ENCODE measurements around the gene CYP26C1. TPM values are rescaled to one million over a fixed set of nuclear protein-coding genes. Genes with fewer than 3 reads are reported as not detected.

Gene CYP26C1
- total RNA-seq, 1 experiment from 2014 or later: 0.11 TPM

- no peak for TF ChIP-seq ERG (CRISPR knock-in tag; IDR thresholded peaks at IDR 0.05)
- no peak for TF ChIP-seq SMAD4 (CRISPR knock-in tag; IDR thresholded peaks at IDR 0.05)
- no peak for TF ChIP-seq ZNF671 (CRISPR knock-in tag; IDR thresholded peaks at IDR 0.05)
- TF ChIP-seq ETV6 (CRISPR knock-in tag; IDR thresholded peaks at IDR 0.05): no peak
- no peak for TF ChIP-seq ZNF232 (CRISPR knock-in tag; IDR thresholded peaks at IDR 0.05)
- TF ChIP-seq ZNF281 (CRISPR knock-in tag; IDR thresholded peaks at IDR 0.05): no peak
- no peak for TF ChIP-seq RORB (CRISPR knock-in tag; IDR thresholded peaks at IDR 0.05)
Measured at GRCh38 chr10:93027508-93027907, 33.1 kb upstream of the CYP26C1 start (continued).

GRCh38 chr10:93028883-93029282 is 31.7 kb upstream of the CYP26C1 start:
- no peak overlapping the region for H3K4me3 Mint-ChIP-seq
- H3K4me1 Mint-ChIP-seq: peaks cover 37% of the 10 kb centered on the region
- TF ChIP-seq ZNF232 (CRISPR knock-in tag; IDR thresholded peaks at IDR 0.05) (no peak), MLX (CRISPR knock-in tag; IDR thresholded peaks at IDR 0.05) (no peak), CDX4 (CRISPR knock-in tag; IDR thresholded peaks at IDR 0.05; ENCODE audit: borderline replicate concordance) (no peak), ARID4B (CRISPR knock-in tag; IDR thresholded peaks at IDR 0.05; ENCODE audit: borderline replicate concordance) (no peak), STAT6 (CRISPR knock-in tag; conservative IDR thresholded peaks at IDR 0.05; ENCODE audit: low read depth) (no peak), AFF4 (CRISPR knock-in tag; IDR thresholded peaks at IDR 0.05; ENCODE audit: borderline replicate concordance) (no peak), E2F1 (CRISPR knock-in tag; IDR thresholded peaks at IDR 0.05) (no peak), CBFB (CRISPR knock-in tag; IDR thresholded peaks at IDR 0.05; ENCODE audit: low read depth) (no peak), PREB (CRISPR knock-in tag; IDR thresholded peaks at IDR 0.05; ENCODE audit: borderline replicate concordance) (no peak)

More at GRCh38 chr10:93028883-93029282, 31.7 kb upstream of the CYP26C1 start:
- POLR2A ChIA-PET: no interaction called here
- DNase-seq (ENCODE audit: low spot score) (no peak), ATAC-seq (no peak)
- Mint-ChIP-seq H3K9me3 (peaks cover 16% of the 10 kb centered on the region), H3K36me3 (peaks cover 12% of the 10 kb centered on the region), H3K27ac (no peak overlapping the region), H3K27me3 (ENCODE audit: low read depth) (no peaks in the 10 kb centered on the region; the same call in 1 of the 2 replicates)
- CTCF ChIA-PET: no interaction called here

Data from WTC11 (cell line).